ENCODE results near the gene CASQ1.

Gene CASQ1

GRCh38 chr1:160222546-160222945, 32.2 kb downstream of the CASQ1 start:
- Mint-ChIP-seq H3K9me3 (no peaks in the 10 kb centered on the region), H3K4me3 (no peak overlapping the region), H3K4me1 (peaks cover 33% of the 10 kb centered on the region), H3K36me3 (ENCODE audit: low read depth) (peaks cover 67% of the 10 kb centered on the region), H3K27ac (no peak overlapping the region), H3K27me3 (ENCODE audit: low read depth) (no peaks in the 10 kb centered on the region)
- TF ChIP-seq CTCF (IDR thresholded peaks at IDR 0.05; ENCODE audit: unreplicated experiment in 3 of 3): no peak

GRCh38 chr1:160224606-160225005, 34.2 kb downstream of the CASQ1 start:
- no peaks in the 10 kb centered on the region for H3K27me3 Mint-ChIP-seq (ENCODE audit: low read depth)
- H3K4me1 Mint-ChIP-seq: peaks cover 16% of the 10 kb centered on the region
- H3K9me3 Mint-ChIP-seq: no peaks in the 10 kb centered on the region
- H3K36me3 Mint-ChIP-seq (ENCODE audit: low read depth): peaks cover 65% of the 10 kb centered on the region
- no peak overlapping the region for H3K27ac Mint-ChIP-seq
- no peak overlapping the region for H3K4me3 Mint-ChIP-seq
- no peak for TF ChIP-seq CTCF (IDR thresholded peaks at IDR 0.05; ENCODE audit: unreplicated experiment in 3 of 3)

- H3K9me3 Mint-ChIP-seq: no peaks in the 10 kb centered on the region
- H3K4me3 Mint-ChIP-seq: no peak overlapping the region
- no peak overlapping the region for H3K27ac Mint-ChIP-seq
- H3K4me1 Mint-ChIP-seq: peaks cover 9% of the 10 kb centered on the region
- peaks cover 67% of the 10 kb centered on the region for H3K36me3 Mint-ChIP-seq (ENCODE audit: low read depth)
- no peak for TF ChIP-seq CTCF (IDR thresholded peaks at IDR 0.05; ENCODE audit: unreplicated experiment in 3 of 3)
- H3K27me3 Mint-ChIP-seq (ENCODE audit: low read depth): no peaks in the 10 kb centered on the region
Observed at GRCh38 chr1:160225345-160225744, 35.0 kb downstream of the CASQ1 start.

GRCh38 chr1:160226623-160227022, 36.2 kb downstream of the CASQ1 start:
- TF ChIP-seq CTCF (IDR thresholded peaks at IDR 0.05; ENCODE audit: unreplicated experiment in 3 of 3): no peak
- Mint-ChIP-seq H3K4me3 (no peak overlapping the region), H3K9me3 (no peaks in the 10 kb centered on the region), H3K4me1 (no peaks in the 10 kb centered on the region), H3K36me3 (ENCODE audit: low read depth) (peaks cover 69% of the 10 kb centered on the region), H3K27ac (no peak overlapping the region), H3K27me3 (ENCODE audit: low read depth) (no peaks in the 10 kb centered on the region)

GRCh38 chr1:160227034-160227433, 36.7 kb downstream of the CASQ1 start:
- Mint-ChIP-seq H3K9me3 (no peaks in the 10 kb centered on the region), H3K27me3 (ENCODE audit: low read depth) (no peaks in the 10 kb centered on the region), H3K4me3 (no peak overlapping the region), H3K4me1 (no peaks in the 10 kb centered on the region), H3K36me3 (ENCODE audit: low read depth) (peaks cover 66% of the 10 kb centered on the region), H3K27ac (no peak overlapping the region)
- no peak for TF ChIP-seq CTCF (IDR thresholded peaks at IDR 0.05; ENCODE audit: unreplicated experiment in 3 of 3)

DNA sequence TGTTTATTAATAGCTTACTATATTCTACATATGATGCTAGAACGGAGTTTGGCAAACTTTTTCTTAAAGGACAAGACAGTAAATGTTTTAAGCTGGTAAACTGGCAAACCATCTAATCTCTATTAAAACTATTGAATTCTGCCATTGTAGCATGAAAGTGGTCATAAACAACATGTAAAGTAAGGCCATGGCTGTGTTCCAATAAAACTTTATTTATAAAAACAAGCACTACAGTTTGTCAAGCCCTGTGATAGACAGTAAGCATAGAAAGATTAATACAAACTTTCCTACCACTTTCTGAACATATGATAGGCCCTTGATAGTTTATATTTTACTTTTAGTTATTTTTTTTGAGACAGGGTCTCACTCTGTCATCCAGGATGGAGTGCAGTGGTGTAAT, 37.2 kb downstream of the CASQ1 start:
- H3K27ac Mint-ChIP-seq: no peak overlapping the region
- no peaks in the 10 kb centered on the region for H3K9me3 Mint-ChIP-seq
- H3K27me3 Mint-ChIP-seq (ENCODE audit: low read depth): no peaks in the 10 kb centered on the region
- no peak overlapping the region for H3K4me3 Mint-ChIP-seq
- no peak for TF ChIP-seq CTCF (IDR thresholded peaks at IDR 0.05; ENCODE audit: unreplicated experiment in 3 of 3)
- no peaks in the 10 kb centered on the region for H3K4me1 Mint-ChIP-seq
- peaks cover 60% of the 10 kb centered on the region for H3K36me3 Mint-ChIP-seq (ENCODE audit: low read depth)
